ENCODE results near the gene TMEM154. TPM values are rescaled to one million over a fixed set of nuclear protein-coding genes. Genes with fewer than 3 reads are reported as not detected.

The TMEM154 gene
- total RNA-seq (10 to 100 TPM; 10.2 to 18.9 TPM), polyA plus RNA-seq (1 to 10 TPM; 1.6 to 6.7 TPM)
- long read RNA-seq, donor 1, full-length matches to known transcripts: 1 of 1 reads
- long read RNA-seq, donor 1, partial matches to known transcripts: 0 of 1 reads
- long read RNA-seq, donor 1, other reads (novel, unspliced or antisense): 0 of 1 reads
- long read RNA-seq, donor 2: 0 reads
- long read RNA-seq, donor 3: 0 reads
- long read RNA-seq, donor 4: 0 reads
- long read RNA-seq, donor 5: 0 reads

GRCh38 chr4:152679414-152680281 is at the start of gene TMEM154:
TSS of gene TMEM154 (minus strand) at chr4:152679997. CDS start at chr4:152679933, 64 bp downstream.
- Histone ChIP-seq H3K9me3 (ENCODE audit: control insufficient read depth in 4 of 4, insufficient read depth in 3 of 4, low read length in 3 of 4) (no peaks in the 10 kb centered on the region), H3K4me3 (peak within 1 kb of the TSS; percentile 49), H3K36me3 (ENCODE audit: control insufficient read depth in 4 of 4, insufficient read depth in 4 of 4, low read length in 4 of 4) (no peaks in the 10 kb centered on the region), H3K4me1 (ENCODE audit: control insufficient read depth in 5 of 5, insufficient read depth in 5 of 5, low read length in 5 of 5) (peaks cover 0 to 7% (median 3%) of the 10 kb centered on the region in 5 donors), H3K27me3 (ENCODE audit: control insufficient read depth in 3 of 3, insufficient read depth in 3 of 3, low read length in 2 of 3) (peaks cover 0 to 15% (median 7%) of the 10 kb centered on the region in 3 donors), H3K9ac (ENCODE audit: insufficient read depth in 1 of 2, low read length in 2 of 2) (peak within 1 kb of the TSS in 1 of 2 donors; percentile 62), H3K27ac (ENCODE audit: low read depth in 1 of 2, low read length in 1 of 2) (peak within 1 kb of the TSS; percentile 3 to 77)
- no peak for TF ChIP-seq CTCF (IDR thresholded peaks at IDR 0.05; ENCODE audit: control extremely low read depth, extremely low read depth)
- 2 to 3% methylated on average over 32 of the region's 32 CpGs for WGBS, 2 donors
- DNase-seq: peak; percentile 67 to 72 (median 70)
- peak; percentile 91 for ATAC-seq (ENCODE audit: insufficient read depth, low FRiP score)

- Histone ChIP-seq H3K36me3 (ENCODE audit: control insufficient read depth in 4 of 4, insufficient read depth in 4 of 4, low read length in 4 of 4) (no peaks in the 10 kb centered on the region), H3K9me3 (ENCODE audit: control insufficient read depth in 4 of 4, insufficient read depth in 3 of 4, low read length in 3 of 4) (no peaks in the 10 kb centered on the region), H3K27me3 (ENCODE audit: control insufficient read depth in 3 of 3, insufficient read depth in 3 of 3, low read length in 2 of 3) (peaks cover 0 to 3% (median 0%) of the 10 kb centered on the region in 3 donors), H3K9ac (ENCODE audit: insufficient read depth in 1 of 2, low read length in 2 of 2) (no peak overlapping the region), H3K4me3 (no peak overlapping the region), H3K27ac (ENCODE audit: low read depth in 1 of 2, low read length in 1 of 2) (no peak overlapping the region), H3K4me1 (ENCODE audit: control insufficient read depth in 5 of 5, insufficient read depth in 5 of 5, low read length in 5 of 5) (no peaks in the 10 kb centered on the region)
- ATAC-seq (ENCODE audit: insufficient read depth, low FRiP score) (no peak), DNase-seq (no peak)
- no peak for TF ChIP-seq CTCF (IDR thresholded peaks at IDR 0.05; ENCODE audit: control extremely low read depth, extremely low read depth)
- WGBS, 2 donors: 28 to 31% methylated on average over 2 of the region's 2 CpGs
These were observed 49.7 kb upstream of the TMEM154 start for GRCh38 chr4:152729466-152729865.

GRCh38 chr4:152728343-152728742 is 48.5 kb upstream of the TMEM154 start:
- WGBS, 2 donors: 89 to 93% methylated on average over 1 of the region's 1 CpG
- Histone ChIP-seq H3K27me3 (ENCODE audit: control insufficient read depth in 3 of 3, insufficient read depth in 3 of 3, low read length in 2 of 3) (peaks cover 0 to 3% (median 0%) of the 10 kb centered on the region in 3 donors), H3K9me3 (ENCODE audit: control insufficient read depth in 4 of 4, insufficient read depth in 3 of 4, low read length in 3 of 4) (no peaks in the 10 kb centered on the region)

More at GRCh38 chr4:152728343-152728742, 48.5 kb upstream of the TMEM154 start:
- TF ChIP-seq CTCF (IDR thresholded peaks at IDR 0.05; ENCODE audit: control extremely low read depth, extremely low read depth): no peak
- Histone ChIP-seq H3K4me3 (no peak overlapping the region), H3K27ac (ENCODE audit: low read depth in 1 of 2, low read length in 1 of 2) (no peak overlapping the region), H3K9ac (ENCODE audit: insufficient read depth in 1 of 2, low read length in 2 of 2) (no peak overlapping the region), H3K4me1 (ENCODE audit: control insufficient read depth in 5 of 5, insufficient read depth in 5 of 5, low read length in 5 of 5) (no peaks in the 10 kb centered on the region), H3K36me3 (ENCODE audit: control insufficient read depth in 4 of 4, insufficient read depth in 4 of 4, low read length in 4 of 4) (no peaks in the 10 kb centered on the region)
- ATAC-seq (ENCODE audit: insufficient read depth, low FRiP score) (no peak), DNase-seq (no peak)

Data from lung (tissue), 16 donors.